NCI-H2227 (cell line): ENCODE data around the gene KIFC3.
A peak's percentile ranks its signal among the peaks of the same experiment; 100 is the strongest.
"Not testable (repeated sequence)": the region's sequence is repeated elsewhere in the genome, so short reads cannot be mapped to it uniquely, and the experiment has no call there.

Experiments used
- DNase-seq: peaks from one replicate; lab custom pipeline; 2025; ENCODE audit not compliant: unreplicated experiment; lab: John Stamatoyannopoulos, UW

KIFC3 gene

GRCh38 chr16:57741660-57742191 is 60.6 kb downstream of the KIFC3 start:
- DNase-seq, result no peak

- DNase-seq, result no peak
Observed at GRCh38 chr16:57740423-57741071, 61.7 kb downstream of the KIFC3 start.

- DNase-seq, result no peak
Observed at GRCh38 chr16:57739756-57740422, 62.4 kb downstream of the KIFC3 start.

GRCh38 chr16:57738844-57739243 is 63.4 kb downstream of the KIFC3 start:
- no peak for DNase-seq

GRCh38 chr16:57736419-57737351 is 65.6 kb downstream of the KIFC3 start:
- DNase-seq, result peak; percentile 56

GRCh38 chr16:57735755-57736418 is 66.4 kb downstream of the KIFC3 start, which contains the start of gene KATNB1:
Gene KATNB1 (plus strand): TSS chr16:57735770. CDS start chr16:57737244, 1,474 bp downstream.
- DNase-seq, result no peak

GRCh38 chr16:57734925-57735754 is 67.2 kb downstream of the KIFC3 start:
- DNase-seq, result peak; percentile 99

GRCh38 chr16:57734308-57734924 is 67.9 kb downstream of the KIFC3 start:
- DNase-seq, result no peak

- DNase-seq, result no peak
Observed at GRCh38 chr16:57732714-57733113, 69.6 kb downstream of the KIFC3 start.

GRCh38 chr16:57732037-57732436 is 70.3 kb downstream of the KIFC3 start:
- DNase-seq, result no peak

GRCh38 chr16:57730771-57731730 is 71.2 kb downstream of the KIFC3 start:
- no peak for DNase-seq

GRCh38 chr16:57729852-57730251 is 72.4 kb downstream of the KIFC3 start:
- DNase-seq, result not testable (repeated sequence)

- no peak for DNase-seq
Observed at GRCh38 chr16:57729182-57729484, 73.2 kb downstream of the KIFC3 start.

- DNase-seq, result no peak
Observed at GRCh38 chr16:57728336-57729181, 73.7 kb downstream of the KIFC3 start.

- DNase-seq, result no peak
Observed at GRCh38 chr16:57727610-57728009, 74.7 kb downstream of the KIFC3 start.

- no peak for DNase-seq
Observed at GRCh38 chr16:57726433-57726947, 75.8 kb downstream of the KIFC3 start.

GRCh38 chr16:57725976-57726375 is 76.3 kb downstream of the KIFC3 start:
- no peak for DNase-seq
